ENCODE results near the gene MYH6. TPM values are rescaled to one million over a fixed set of nuclear protein-coding genes. Genes with fewer than 3 reads are reported as not detected.

The MYH6 gene
- total and polyA plus RNA-seq, 2 experiments from 2014 or later = 2,795 to 8,484 TPM

GRCh38 chr14:23349156-23349845, 58.8 kb downstream of the MYH6 start:
- H3K9me3 ChIP-seq (ENCODE audit: low read depth) = no peaks in the 10 kb centered on the region
- H3K36me3 ChIP-seq = no peaks in the 10 kb centered on the region
- H3K27ac ChIP-seq = no peak overlapping the region
- H3K27me3 ChIP-seq = peaks cover 4% of the 10 kb centered on the region
- no peaks in the 10 kb centered on the region for H3K4me1 ChIP-seq (ENCODE audit: low read depth)
- TF ChIP-seq CTCF (IDR thresholded peaks at IDR 0.05; ENCODE audit: low read depth, low read length) = no peak
- no peak overlapping the region for H3K4me3 ChIP-seq
- no peak for DNase-seq (ENCODE audit: low read depth in 1 of 2, low spot score in 1 of 2)

GRCh38 chr14:23348297-23348655, 59.8 kb downstream of the MYH6 start:
- Histone ChIP-seq H3K27ac (no peak overlapping the region), H3K27me3 (peaks cover 4% of the 10 kb centered on the region), H3K4me3 (no peak overlapping the region), H3K9me3 (ENCODE audit: low read depth) (no peaks in the 10 kb centered on the region), H3K4me1 (ENCODE audit: low read depth) (no peaks in the 10 kb centered on the region), H3K36me3 (no peaks in the 10 kb centered on the region)
- no peak for DNase-seq (ENCODE audit: low read depth in 1 of 2, low spot score in 1 of 2)
- no peak for TF ChIP-seq CTCF (IDR thresholded peaks at IDR 0.05; ENCODE audit: low read depth, low read length)

- DNase-seq (ENCODE audit: low read depth in 1 of 2, low spot score in 1 of 2) = no peak
- no peak overlapping the region for H3K4me3 ChIP-seq
- H3K27me3 ChIP-seq = peaks cover 4% of the 10 kb centered on the region
- no peaks in the 10 kb centered on the region for H3K36me3 ChIP-seq
- no peaks in the 10 kb centered on the region for H3K9me3 ChIP-seq (ENCODE audit: low read depth)
- no peak overlapping the region for H3K27ac ChIP-seq
- no peak for TF ChIP-seq CTCF (IDR thresholded peaks at IDR 0.05; ENCODE audit: low read depth, low read length)
- H3K4me1 ChIP-seq (ENCODE audit: low read depth) = no peaks in the 10 kb centered on the region
Observed at GRCh38 chr14:23347406-23348296, 60.4 kb downstream of the MYH6 start.

- Histone ChIP-seq H3K27ac (peak overlapping the region; percentile 61), H3K27me3 (peaks cover 3% of the 10 kb centered on the region), H3K9me3 (ENCODE audit: low read depth) (no peaks in the 10 kb centered on the region), H3K4me1 (ENCODE audit: low read depth) (no peaks in the 10 kb centered on the region), H3K4me3 (no peak overlapping the region), H3K36me3 (no peaks in the 10 kb centered on the region)
- TF ChIP-seq CTCF (IDR thresholded peaks at IDR 0.05; ENCODE audit: low read depth, low read length) = no peak
- no peak for DNase-seq (ENCODE audit: low read depth in 1 of 2, low spot score in 1 of 2)
Observed at GRCh38 chr14:23346693-23347405, 61.2 kb downstream of the MYH6 start.

- Histone ChIP-seq H3K27me3 (no peaks in the 10 kb centered on the region), H3K4me3 (no peak overlapping the region), H3K9me3 (ENCODE audit: low read depth) (no peaks in the 10 kb centered on the region), H3K4me1 (ENCODE audit: low read depth) (no peaks in the 10 kb centered on the region), H3K27ac (peak overlapping the region; percentile 61), H3K36me3 (no peaks in the 10 kb centered on the region)
- TF ChIP-seq CTCF (IDR thresholded peaks at IDR 0.05; ENCODE audit: low read depth, low read length) = no peak
- no peak for DNase-seq (ENCODE audit: low read depth in 1 of 2, low spot score in 1 of 2)
Observed at GRCh38 chr14:23345987-23346692, 61.9 kb downstream of the MYH6 start.

All from cardiac muscle cell (in vitro differentiated cells and primary cell).